Stimulated activated CD8-positive, alpha-beta memory T cell treated with anti-CD3 and anti-CD28 coated beads, Interleukin-15, amount 100 ng/mL, for 1 hour (primary cell): ENCODE data around the gene SLC5A4.

Source experiments
- DNase-seq: peaks from one replicate; pipeline ENCODE4 v3.0.0-alpha.2; 2020; ENCODE audit warnings: low read depth

Gene SLC5A4

GRCh38 chr22:32232191-32232830, 22.8 kb downstream of the SLC5A4 start:
- no peak for DNase-seq

GRCh38 chr22:32226326-32227104, 28.6 kb downstream of the SLC5A4 start:
- no peak for DNase-seq

- DNase-seq = no peak
Measured at GRCh38 chr22:32222991-32223390, 32.2 kb downstream of the SLC5A4 start.

- DNase-seq = no peak
Measured at GRCh38 chr22:32219026-32219425, 36.1 kb downstream of the SLC5A4 start.

GRCh38 chr22:32218470-32218869, 36.7 kb downstream of the SLC5A4 start:
- no peak for DNase-seq

GRCh38 chr22:32217465-32217864, 37.7 kb downstream of the SLC5A4 start:
- no peak for DNase-seq

GRCh38 chr22:32216911-32217310, 38.2 kb downstream of the SLC5A4 start:
- no peak for DNase-seq

GRCh38 chr22:32211011-32211410, 44.1 kb downstream of the SLC5A4 start:
- DNase-seq = no peak

GRCh38 chr22:32208681-32209080, 46.5 kb downstream of the SLC5A4 start:
- DNase-seq = no peak

- DNase-seq = no peak
Measured at GRCh38 chr22:32207971-32208480, 47.1 kb downstream of the SLC5A4 start.

GRCh38 chr22:32206774-32207758, 48.1 kb downstream of the SLC5A4 start:
- no peak for DNase-seq

- no peak for DNase-seq
Measured at GRCh38 chr22:32205974-32206773, 49.0 kb downstream of the SLC5A4 start.

GRCh38 chr22:32204856-32205722, 50.1 kb downstream of the SLC5A4 start, which contains the start of gene RFPL2:
Gene RFPL2, minus strand, starts transcription at chr22:32205073. Its CDS starts 2,622 bp downstream, at chr22:32202451.
- DNase-seq = no peak

GRCh38 chr22:32204040-32204855, 50.9 kb downstream of the SLC5A4 start:
- DNase-seq = no peak

GRCh38 chr22:32203181-32204039, 51.7 kb downstream of the SLC5A4 start:
- DNase-seq = no peak

GRCh38 chr22:32202539-32203180, 52.5 kb downstream of the SLC5A4 start:
- no peak for DNase-seq

GRCh38 chr22:32202161-32202538, 53.0 kb downstream of the SLC5A4 start:
- no peak for DNase-seq

- no peak for DNase-seq
Measured at GRCh38 chr22:32200752-32201151, 54.4 kb downstream of the SLC5A4 start.
